Keratinocyte (primary cell): ENCODE results near the gene ITSN1. TPM values are rescaled to one million over a fixed set of nuclear protein-coding genes. Genes with fewer than 3 reads are reported as not detected.

Source experiments
- DNase-seq: peaks from one replicate; pipeline ENCODE4 v3.0.0-alpha.2; 2011; ENCODE audit warnings: low read depth, missing footprints, low spot score
- FAIRE-seq: peaks from 2 replicates; lab custom pipeline; 2011; peaks lifted over from hg19 to GRCh38; lab: Jason Lieb, UNC
- H2AFZ ChIP-seq: 2 replicates; pipeline ENCODE4 v1.6.0; 2012; ENCODE audit warnings: low read length, control low read depth, inconsistent platforms; ENCODE audit not compliant: control insufficient read depth
- H3K27ac ChIP-seq: 2 replicates; pipeline ENCODE4 v1.5.1; 2011; ENCODE audit warnings: low read length; ENCODE audit not compliant: control insufficient read depth, insufficient read depth
- H3K27me3 ChIP-seq: 3 replicates; pipeline ENCODE4 v1.6.0; 2011; ENCODE audit warnings: low read length; ENCODE audit not compliant: control insufficient read depth, insufficient read depth; ENCODE audit errors: extremely low read depth
- H3K36me3 ChIP-seq, 2 experiments: 2 replicates in 1 of 2; 3 replicates in 1 of 2; pipeline ENCODE4 v1.5.1; 2011; ENCODE audit warnings: low read length in 2 of 2, mild to moderate bottlenecking in 1 of 2; ENCODE audit not compliant: control insufficient read depth in 2 of 2, insufficient read depth in 2 of 2; ENCODE audit errors: extremely low read depth in 1 of 2
- H3K4me1 ChIP-seq: 3 replicates; pipeline ENCODE4 v1.5.1; 2011; ENCODE audit warnings: low read length; ENCODE audit not compliant: control insufficient read depth, insufficient read depth; ENCODE audit errors: extremely low read depth
- H3K4me2 ChIP-seq: 3 replicates; pipeline ENCODE4 v1.6.0; 2011; ENCODE audit warnings: low read depth, low read length; ENCODE audit not compliant: control insufficient read depth, insufficient read depth; ENCODE audit errors: extremely low read depth
- H3K4me3 ChIP-seq, 3 experiments: fragments of 200-600 bp in 1 of 3; sonication (generic) in 1 of 3; 2 replicates in 2 of 3; 3 replicates in 1 of 3; pipeline ENCODE4 v1.5.1; 2011 to 2016; ENCODE audit warnings: low read length in 3 of 3, mild to moderate bottlenecking in 3 of 3, control low read depth in 2 of 3, inconsistent platforms in 1 of 3, low read depth in 1 of 3, mixed read lengths in 1 of 3, mixed run types in 1 of 3, moderate library complexity in 1 of 3; ENCODE audit not compliant: control insufficient read depth in 2 of 3, insufficient read depth in 2 of 3; ENCODE audit errors: extremely low read depth in 1 of 3
- H3K79me2 ChIP-seq: 2 replicates; pipeline ENCODE4 v1.6.0; 2012; ENCODE audit warnings: low read length; ENCODE audit not compliant: control insufficient read depth, insufficient read depth
- H3K9ac ChIP-seq: 3 replicates; pipeline ENCODE4 v1.6.0; 2011; ENCODE audit warnings: low read length; ENCODE audit not compliant: control insufficient read depth, insufficient read depth; ENCODE audit errors: extremely low read depth
- H3K9me1 ChIP-seq: 3 replicates; pipeline ENCODE4 v1.6.0; 2011; ENCODE audit warnings: low read length; ENCODE audit not compliant: control insufficient read depth, insufficient read depth; ENCODE audit errors: extremely low read depth
- H3K9me3 ChIP-seq: 2 replicates; pipeline ENCODE4 v1.5.1; 2012; ENCODE audit warnings: low read depth, low read length; ENCODE audit not compliant: control insufficient read depth
- H4K20me1 ChIP-seq: 3 replicates; pipeline ENCODE4 v1.6.0; 2011; ENCODE audit warnings: low read length; ENCODE audit not compliant: control insufficient read depth, insufficient read depth; ENCODE audit errors: extremely low read depth
- CTCF ChIP-seq, 3 experiments: IDR thresholded peaks in 1 of 3; conservative IDR thresholded peaks in 1 of 3; optimal IDR thresholded peaks in 1 of 3; 2 replicates in 2 of 3; 3 replicates in 1 of 3; pipeline versions ENCODE3 to v1.5.1; 2011; ENCODE audit warnings: low read length in 3 of 3, mild to moderate bottlenecking in 3 of 3, moderate library complexity in 2 of 3, control low read depth in 1 of 3, inconsistent platforms in 1 of 3; ENCODE audit not compliant: insufficient read depth in 2 of 3; ENCODE audit errors: extremely low read depth in 1 of 3
- EZH2 ChIP-seq: IDR thresholded peaks from one replicate; pipeline ENCODE4 v1.6.1; 2012; ENCODE audit warnings: inconsistent platforms, mild to moderate bottlenecking, low read length, moderate library complexity
- dilution Hi-C: fragments of 300-500 bp; cut with MboI; formaldehyde crosslinking; loops from one replicate; pipeline ENCODE4 v1.7.0; 2020; ENCODE audit warnings: low sequenced_read_pairs; ENCODE audit not compliant: extremely low pct_ligation_motif_present
- polyA plus RNA-seq, 5 experiments: library from polyadenylated mRNA; depleted of rRNA in 3 of 5; stranded (reverse) in 3 of 5; stranded (forward) in 1 of 5; unstranded in 1 of 5; fragments of >200 nt; gene quantifications; 1 replicate in 1 of 5; 2 replicates in 3 of 5; 3 replicates in 1 of 5; pipeline versions ENCODE4 v1.2.1 to v1.2.3, GENCODE V29; 2011 to 2012; ENCODE audit warnings: missing spikeins in 2 of 5, low read depth in 1 of 5, low replicate concordance in 1 of 5

The ITSN1 gene
- polyA plus RNA-seq, 1 donor (not counting 4 experiments of a cell fraction or from before 2014, with no cell fraction given): 34.3 TPM

GRCh38 chr21:33854604-33855003 is 212.3 kb downstream of the ITSN1 start:
- DNase-seq: peak; percentile 75
- no peak for TF ChIP-seq CTCF (optimal IDR thresholded peaks at IDR 0.05 in 1 of 3, IDR thresholded peaks at IDR 0.05 in 1 of 3, conservative IDR thresholded peaks at IDR 0.05 in 1 of 3; ENCODE audit: extremely low read depth in 1 of 3, insufficient read depth in 2 of 3, low read length in 3 of 3)
- H3K9ac ChIP-seq: no peak overlapping the region
- no peaks in the 10 kb centered on the region for H3K36me3 ChIP-seq
- no peaks in the 10 kb centered on the region for H3K79me2 ChIP-seq
- H3K27ac ChIP-seq: no peak overlapping the region
- H2AFZ ChIP-seq: no peak overlapping the region
- H3K9me3 ChIP-seq: no peaks in the 10 kb centered on the region
- H4K20me1 ChIP-seq: no peaks in the 10 kb centered on the region
- no peaks in the 10 kb centered on the region for H3K9me1 ChIP-seq
- H3K27me3 ChIP-seq: peaks cover 5% of the 10 kb centered on the region
- H3K4me1 ChIP-seq: peaks cover 18% of the 10 kb centered on the region
- no peak overlapping the region for H3K4me3 ChIP-seq
- dilution Hi-C loops: no loop called here
- peak; percentile 93 for FAIRE-seq
- peak overlapping the region; percentile 46 for H3K4me2 ChIP-seq

- H3K9ac ChIP-seq: no peak overlapping the region
- no peaks in the 10 kb centered on the region for H3K36me3 ChIP-seq
- no peaks in the 10 kb centered on the region for H3K79me2 ChIP-seq
- no peak overlapping the region for H3K4me3 ChIP-seq
- TF ChIP-seq EZH2 (no peak), CTCF (optimal IDR thresholded peaks at IDR 0.05 in 1 of 3, IDR thresholded peaks at IDR 0.05 in 1 of 3, conservative IDR thresholded peaks at IDR 0.05 in 1 of 3; ENCODE audit: extremely low read depth in 1 of 3, insufficient read depth in 2 of 3, low read length in 3 of 3) (no peak)
- dilution Hi-C loops: no loop called here
- no peaks in the 10 kb centered on the region for H4K20me1 ChIP-seq
- no peak overlapping the region for H2AFZ ChIP-seq
- H3K4me2 ChIP-seq: no peak overlapping the region
- no peaks in the 10 kb centered on the region for H3K9me1 ChIP-seq
- H3K4me1 ChIP-seq: peaks cover 14% of the 10 kb centered on the region
- no peak overlapping the region for H3K27ac ChIP-seq
- DNase-seq (no peak), FAIRE-seq (no peak)
- peaks cover 5% of the 10 kb centered on the region for H3K27me3 ChIP-seq
- H3K9me3 ChIP-seq: no peaks in the 10 kb centered on the region
Measured at GRCh38 chr21:33855190-33855589, 212.9 kb downstream of the ITSN1 start.
